Anterior cingulate cortex (tissue), 58 donors: ENCODE data around the gene MRPL17.

Experiments used
- DNase-seq, 58 donors: peaks; one replicate each; lab custom pipeline; 2025; lab: John Stamatoyannopoulos, UW

The MRPL17 gene

GRCh38 chr11:6655790-6656583 lies 27.2 kb downstream of the MRPL17 start, which contains the start of gene DCHS1:
DCHS1 (minus strand) TSS chr11:6655809; CDS start chr11:6641613, 14,196 bp downstream.
- peak in 4 of 58 donors; percentile 9 to 55 (median 34) for DNase-seq

- peak in 7 of 58 donors; percentile 43 to 56 (median 51) for DNase-seq
Observed at GRCh38 chr11:6655020-6655789, 27.9 kb downstream of the MRPL17 start.

GRCh38 chr11:6654281-6655019 lies 28.7 kb downstream of the MRPL17 start:
- peak in 19 of 58 donors; percentile 18 to 72 (median 46) for DNase-seq

- DNase-seq, result no peak
Observed at GRCh38 chr11:6653656-6654055, 29.5 kb downstream of the MRPL17 start.

GRCh38 chr11:6653097-6653496 lies 30.0 kb downstream of the MRPL17 start:
- no peak for DNase-seq

GRCh38 chr11:6652182-6652581 lies 31.0 kb downstream of the MRPL17 start:
- DNase-seq, result no peak

GRCh38 chr11:6650980-6651379 lies 32.2 kb downstream of the MRPL17 start:
- DNase-seq, result no peak

GRCh38 chr11:6650104-6650503 lies 33.0 kb downstream of the MRPL17 start:
- no peak for DNase-seq

- no peak for DNase-seq
Observed at GRCh38 chr11:6648501-6648900, 34.6 kb downstream of the MRPL17 start.

- DNase-seq, result no peak
Observed at GRCh38 chr11:6647836-6648235, 35.3 kb downstream of the MRPL17 start.

GRCh38 chr11:6646918-6647679 lies 36.0 kb downstream of the MRPL17 start:
- peak in 2 of 58 donors; percentile 9 to 12 for DNase-seq

GRCh38 chr11:6646576-6646917 lies 36.6 kb downstream of the MRPL17 start:
- no peak for DNase-seq

- DNase-seq, result no peak
Observed at GRCh38 chr11:6646071-6646470, 37.1 kb downstream of the MRPL17 start.

GRCh38 chr11:6642957-6643356 lies 40.2 kb downstream of the MRPL17 start:
- DNase-seq, result no peak

GRCh38 chr11:6640985-6641701 lies 42.0 kb downstream of the MRPL17 start:
- peak in 40 of 58 donors; percentile 10 to 76 (median 50) for DNase-seq

GRCh38 chr11:6640036-6640984 lies 42.8 kb downstream of the MRPL17 start:
- no peak for DNase-seq

GRCh38 chr11:6638429-6638828 lies 44.7 kb downstream of the MRPL17 start:
- DNase-seq, result no peak

GRCh38 chr11:6637871-6638270 lies 45.3 kb downstream of the MRPL17 start:
- DNase-seq, result peak in 1 of 58 donors; percentile 10
